HG03039 (cell line): ENCODE measurements around the gene IP6K2.
A peak's percentile ranks its signal among the peaks of the same experiment; 100 is the strongest.

Experiments
- ATAC-seq: cut with Tn5 transposase; IDR thresholded peaks from one replicate; pipeline ENCODE4 v1.9.1; 2021; ENCODE audit warnings: mild to moderate bottlenecking, moderate library complexity; ENCODE audit not compliant: unreplicated experiment

IP6K2 gene

DNA sequence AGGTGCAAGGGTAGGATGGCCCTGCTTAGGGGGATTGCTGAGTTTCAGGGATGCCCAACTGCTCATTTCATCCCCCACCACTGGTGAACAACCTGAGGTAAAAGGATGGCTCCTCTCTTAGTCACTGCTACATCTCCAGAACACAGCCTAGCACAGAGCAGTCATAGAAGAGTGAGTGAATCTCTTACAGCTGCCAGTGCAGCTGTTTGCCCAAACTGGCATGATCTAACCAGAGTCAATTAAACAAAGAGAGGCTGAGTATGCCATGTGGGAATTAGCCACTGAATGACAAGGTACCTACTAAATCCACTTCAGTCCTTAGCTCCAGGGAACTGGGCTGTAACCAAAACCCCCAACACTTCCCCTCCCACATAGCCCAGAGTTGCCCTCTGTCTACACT, 24.5 kb downstream of the IP6K2 start:
- no peak for ATAC-seq

GRCh38 chr3:48690846-48691458, 26.1 kb downstream of the IP6K2 start:
- no peak for ATAC-seq

GRCh38 chr3:48689384-48689783, 27.6 kb downstream of the IP6K2 start:
- ATAC-seq = no peak

- no peak for ATAC-seq
Observed at GRCh38 chr3:48688737-48689075, 28.3 kb downstream of the IP6K2 start.

GRCh38 chr3:48688032-48688736, 28.8 kb downstream of the IP6K2 start:
- ATAC-seq = no peak

DNA sequence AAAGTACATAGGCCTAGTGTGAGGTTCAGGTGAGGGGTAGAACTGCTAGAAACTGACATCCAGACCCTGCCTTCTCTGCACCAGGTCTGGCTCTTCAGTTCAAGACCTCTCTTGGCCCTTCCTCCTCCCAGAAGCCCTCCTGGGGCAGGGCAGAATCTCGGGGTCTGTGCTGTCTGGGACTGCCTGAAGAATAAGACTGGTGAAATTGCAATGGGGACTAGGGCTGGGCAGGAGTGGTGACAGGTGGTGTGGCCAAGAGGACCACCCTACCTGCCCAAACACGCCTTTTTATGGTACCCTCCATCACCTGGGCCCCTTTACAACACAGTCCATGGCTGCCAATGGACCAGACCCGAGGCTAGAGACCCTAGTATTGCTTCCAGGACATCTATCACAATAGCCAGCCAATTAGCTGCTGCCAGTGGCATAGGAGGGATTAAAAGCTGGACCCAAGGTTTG, 29.8 kb downstream of the IP6K2 start:
- ATAC-seq = no peak

DNA sequence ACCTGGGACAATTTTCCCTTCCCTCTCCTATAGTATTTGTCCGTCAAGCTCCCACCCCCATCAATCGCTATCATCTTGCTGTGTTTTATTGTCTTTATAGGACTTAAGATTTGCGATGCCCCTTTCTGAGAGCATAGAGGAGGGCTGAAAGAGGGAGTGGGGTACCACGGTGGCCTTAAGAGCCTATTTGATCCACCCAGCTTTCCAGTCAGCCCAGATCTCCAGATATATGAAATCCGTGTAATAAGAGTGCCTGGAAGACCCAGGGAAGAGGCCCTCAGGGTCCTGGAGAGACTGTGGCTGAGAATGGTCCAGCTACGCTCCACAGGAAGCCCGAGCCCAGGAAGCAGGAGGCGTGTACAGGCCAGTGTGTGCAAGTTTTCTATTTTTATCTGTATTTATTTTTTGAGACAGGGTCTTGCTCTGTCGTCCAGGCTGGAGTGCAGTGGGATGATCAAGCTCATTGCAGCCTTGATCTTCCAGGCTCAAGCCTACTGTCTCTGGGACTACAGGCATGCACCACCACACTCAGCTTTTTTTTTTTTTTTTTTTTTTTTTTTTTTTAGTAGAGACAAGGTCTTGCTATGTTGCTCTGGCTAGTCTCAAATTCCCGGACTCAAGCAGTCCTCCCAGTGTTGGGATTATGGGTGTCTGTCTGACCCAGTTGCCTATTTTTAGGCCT, 30.3 kb downstream of the IP6K2 start:
- ATAC-seq = no peak

DNA sequence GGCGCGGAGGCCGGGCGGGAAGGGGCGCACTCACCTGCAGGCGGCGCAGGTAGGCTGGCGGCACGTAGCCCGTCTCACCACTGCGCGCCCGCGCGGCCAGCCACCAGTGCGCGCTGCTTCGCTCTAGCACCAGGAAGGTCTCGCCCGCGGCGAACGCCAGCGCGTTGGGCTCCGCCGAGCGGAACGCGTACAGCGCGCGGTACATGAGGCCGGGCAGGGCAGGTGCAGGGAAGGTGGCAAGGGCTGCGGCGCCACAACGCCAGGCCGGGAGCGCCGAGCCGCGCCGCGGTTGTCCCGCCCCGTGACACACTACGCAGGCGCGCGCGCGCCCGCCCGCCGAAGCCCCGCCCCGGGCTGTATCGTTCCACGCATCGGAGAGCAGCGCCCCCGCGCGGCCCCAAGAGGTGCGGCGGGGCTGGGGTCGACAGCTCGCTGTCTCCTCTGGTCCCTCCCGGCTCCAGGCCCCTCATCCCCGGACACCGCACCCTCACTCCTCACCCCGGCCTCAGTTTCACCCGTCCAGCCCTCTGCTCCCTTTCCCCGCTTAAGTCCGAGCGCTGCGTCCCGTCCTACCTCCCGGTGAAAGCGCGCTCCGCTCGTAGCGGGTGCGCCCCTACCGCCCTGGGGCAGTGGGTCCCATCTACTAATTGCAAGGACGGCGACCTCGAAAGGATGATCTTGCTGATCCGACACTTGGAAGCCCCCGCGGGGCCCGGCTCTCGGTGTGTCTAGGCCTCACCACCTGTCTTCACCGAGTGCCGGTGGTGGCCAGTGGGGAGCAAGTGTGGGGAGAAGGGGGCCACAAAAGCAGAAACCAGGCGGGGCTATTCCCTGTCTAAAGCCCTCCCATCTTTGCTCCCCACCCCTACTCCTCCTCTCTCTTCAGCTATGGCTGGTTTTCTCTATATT, 31.2 kb downstream of the IP6K2 start, which contains the start of gene NCKIPSD:
TSS of gene NCKIPSD (minus strand) at position 313 of the 909 bp plus-strand sequence. CDS start at position 205, 108 bp downstream.
- peak; percentile 75 for ATAC-seq

- no peak for ATAC-seq
Observed at GRCh38 chr3:48685293-48685602, 31.8 kb downstream of the IP6K2 start.

DNA sequence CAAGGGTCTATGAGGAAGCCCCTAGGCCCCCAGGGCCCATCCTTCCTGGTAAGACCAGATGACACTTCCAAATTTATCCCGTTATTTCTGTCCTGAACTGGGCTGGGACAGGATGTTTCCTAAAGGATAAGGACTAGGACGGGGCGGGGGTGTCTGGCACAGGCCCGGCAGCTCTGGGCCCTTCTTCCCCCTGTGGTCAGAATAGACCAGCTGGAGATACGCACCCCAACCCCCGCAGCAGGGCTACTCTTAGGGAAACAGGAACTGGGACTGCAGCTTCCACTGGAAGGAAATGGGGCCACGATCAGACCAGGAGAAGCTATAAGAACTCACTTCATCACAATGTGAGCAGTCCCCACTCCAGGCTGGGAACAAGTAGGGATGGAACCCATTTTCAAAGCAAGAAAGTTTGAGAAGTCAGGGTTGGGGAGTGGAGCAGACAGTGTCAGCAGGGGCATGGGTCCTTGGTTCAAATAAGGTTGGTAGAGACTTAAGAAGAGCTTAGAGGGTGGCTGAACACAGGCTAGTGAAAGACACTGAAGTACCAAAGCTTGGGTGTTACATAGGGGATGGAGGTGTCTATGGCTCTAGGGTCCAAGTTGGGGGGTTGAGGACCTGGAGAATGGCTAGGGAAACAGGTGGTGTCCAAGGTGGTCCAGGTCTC, 32.4 kb downstream of the IP6K2 start:
- no peak for ATAC-seq

DNA sequence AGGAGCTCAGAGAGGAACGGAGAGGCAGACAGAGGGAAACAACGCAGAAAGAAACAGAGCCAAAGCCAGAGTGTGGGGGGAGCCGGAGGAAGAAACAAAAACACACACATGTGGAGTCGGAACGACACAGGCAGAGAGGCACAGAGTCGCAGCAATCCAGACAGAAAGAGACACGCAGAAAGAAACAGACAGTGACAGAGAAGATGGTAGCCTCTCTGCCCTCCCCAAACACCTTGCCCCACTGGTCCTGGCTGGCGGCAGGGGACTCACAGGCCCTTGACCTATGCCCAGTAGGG, 33.0 kb downstream of the IP6K2 start:
- ATAC-seq = no peak

DNA sequence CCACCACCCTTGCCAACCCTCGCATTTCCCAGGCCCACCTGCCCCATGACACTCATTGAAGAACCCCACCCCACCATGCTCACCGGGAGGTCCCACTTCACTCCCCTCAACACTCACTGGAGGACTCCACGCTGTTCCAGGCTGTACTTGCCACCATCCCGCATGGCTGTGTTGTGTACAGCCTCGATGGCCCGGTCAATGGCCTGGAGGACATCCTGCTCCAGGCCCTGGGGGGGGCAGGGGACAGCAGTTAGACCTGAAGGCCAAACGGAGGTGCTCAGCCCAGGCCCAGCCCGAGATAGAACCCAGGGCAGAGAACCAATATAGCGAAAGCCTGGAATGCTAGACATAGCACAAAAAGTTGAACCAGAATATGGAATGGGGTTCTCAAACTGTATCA, 34.2 kb downstream of the IP6K2 start:
- ATAC-seq = no peak

GRCh38 chr3:48681974-48682610, 34.9 kb downstream of the IP6K2 start:
- ATAC-seq = no peak

GRCh38 chr3:48681541-48681880, 35.5 kb downstream of the IP6K2 start:
- ATAC-seq = no peak

DNA sequence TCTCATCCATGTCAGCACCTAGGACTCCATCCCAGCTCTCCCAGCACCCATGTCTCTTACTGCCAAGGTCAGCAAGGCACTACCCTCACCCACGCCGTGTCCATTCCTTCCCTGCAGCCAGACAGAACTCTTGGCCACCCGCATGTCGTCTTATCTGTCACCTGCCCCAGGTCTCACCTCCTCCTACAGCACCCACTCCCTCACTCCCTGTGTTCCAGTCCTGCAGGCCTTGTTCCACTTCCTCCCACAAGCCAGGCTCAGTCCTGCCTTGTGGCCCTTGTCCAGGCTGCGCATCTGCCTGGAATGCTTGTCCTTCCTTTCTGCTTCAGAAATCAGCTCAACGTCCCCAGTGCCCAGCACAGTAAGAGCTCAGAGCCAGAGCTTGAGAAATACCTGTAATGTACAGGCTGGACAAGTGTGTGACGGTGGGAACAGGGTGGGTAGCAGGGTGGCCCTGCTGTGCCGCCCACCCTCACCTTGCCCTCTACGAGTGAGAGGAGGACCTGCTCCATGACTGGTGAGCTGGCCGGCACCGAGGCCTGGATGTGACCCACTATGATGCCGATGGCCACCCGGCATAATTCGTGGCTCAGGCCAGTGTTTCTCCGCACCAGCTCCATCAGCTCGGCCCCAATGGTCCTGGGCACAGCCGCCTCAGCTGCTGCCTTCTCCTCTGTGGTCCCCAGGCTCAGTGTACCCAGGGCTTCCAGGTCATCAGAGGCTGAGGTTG, 36.0 kb downstream of the IP6K2 start:
- no peak for ATAC-seq

DNA sequence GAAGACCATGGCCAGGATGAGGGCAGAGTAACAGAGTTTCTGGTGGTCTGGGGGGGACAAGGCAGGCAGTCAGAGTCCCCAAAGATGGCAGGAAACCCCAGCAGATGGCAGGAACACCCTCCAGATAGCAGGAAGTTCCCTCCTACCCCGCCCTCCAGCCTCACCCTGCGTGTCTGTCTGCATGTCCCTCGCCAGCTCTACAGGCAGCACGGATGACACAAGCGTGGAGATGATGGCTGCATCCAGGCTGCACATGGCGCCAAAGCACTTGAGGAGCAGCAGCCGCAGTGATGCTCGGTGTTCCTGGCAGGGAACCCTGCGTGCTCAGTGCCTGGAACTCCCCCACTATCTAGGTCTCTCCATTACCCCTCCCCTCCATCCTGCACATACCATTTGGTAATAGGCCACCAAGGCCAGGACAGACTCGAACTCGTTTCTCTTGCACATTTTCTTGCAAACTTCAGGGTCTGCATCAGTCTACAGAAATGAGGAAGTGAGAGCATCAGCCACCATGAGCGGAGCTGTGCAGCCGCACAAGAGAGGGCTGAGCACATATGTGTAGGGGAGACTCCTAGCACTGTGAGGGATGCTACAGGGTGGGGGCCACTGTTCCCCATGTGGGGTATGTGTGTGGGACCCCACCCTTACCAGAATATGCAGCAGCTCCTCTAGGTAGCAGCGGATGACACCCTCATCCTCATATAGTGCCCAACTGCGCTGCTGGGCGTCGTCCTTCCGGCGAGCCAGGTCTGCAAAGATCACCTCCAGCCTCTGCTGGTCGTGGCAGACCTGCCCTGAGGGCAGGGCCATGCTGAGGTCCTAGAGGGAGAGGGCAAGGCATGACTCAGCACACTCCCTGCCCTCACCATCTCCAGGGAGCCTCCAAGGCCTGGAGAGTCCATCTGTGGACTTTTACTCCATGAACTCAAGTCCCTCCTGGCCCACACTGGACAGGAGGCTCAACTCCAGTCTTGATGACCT, 37.3 kb downstream of the IP6K2 start:
- no peak for ATAC-seq

GRCh38 chr3:48678566-48679380, 38.2 kb downstream of the IP6K2 start:
- no peak for ATAC-seq

- ATAC-seq = no peak
Observed at GRCh38 chr3:48678056-48678455, 39.0 kb downstream of the IP6K2 start.
